Measurements from ENCODE around the gene PRKCG. TPM values are rescaled to one million over a fixed set of nuclear protein-coding genes. Genes with fewer than 3 reads are reported as not detected.
A peak's percentile ranks its signal among the peaks of the same experiment; 100 is the strongest.
"Not testable (repeated sequence)": the region's sequence is repeated elsewhere in the genome, so short reads cannot be mapped to it uniquely, and the experiment has no call there.

PRKCG gene
- under 1 TPM in 5 of 6 donors, not detected in 1; 0.16 to 0.38 (median 0.18) TPM for total RNA-seq
- polyA plus RNA-seq: 1 to 10 TPM in 1 of 2 donors, under 1 TPM in 1; 0.99 to 2.2 TPM

DNA sequence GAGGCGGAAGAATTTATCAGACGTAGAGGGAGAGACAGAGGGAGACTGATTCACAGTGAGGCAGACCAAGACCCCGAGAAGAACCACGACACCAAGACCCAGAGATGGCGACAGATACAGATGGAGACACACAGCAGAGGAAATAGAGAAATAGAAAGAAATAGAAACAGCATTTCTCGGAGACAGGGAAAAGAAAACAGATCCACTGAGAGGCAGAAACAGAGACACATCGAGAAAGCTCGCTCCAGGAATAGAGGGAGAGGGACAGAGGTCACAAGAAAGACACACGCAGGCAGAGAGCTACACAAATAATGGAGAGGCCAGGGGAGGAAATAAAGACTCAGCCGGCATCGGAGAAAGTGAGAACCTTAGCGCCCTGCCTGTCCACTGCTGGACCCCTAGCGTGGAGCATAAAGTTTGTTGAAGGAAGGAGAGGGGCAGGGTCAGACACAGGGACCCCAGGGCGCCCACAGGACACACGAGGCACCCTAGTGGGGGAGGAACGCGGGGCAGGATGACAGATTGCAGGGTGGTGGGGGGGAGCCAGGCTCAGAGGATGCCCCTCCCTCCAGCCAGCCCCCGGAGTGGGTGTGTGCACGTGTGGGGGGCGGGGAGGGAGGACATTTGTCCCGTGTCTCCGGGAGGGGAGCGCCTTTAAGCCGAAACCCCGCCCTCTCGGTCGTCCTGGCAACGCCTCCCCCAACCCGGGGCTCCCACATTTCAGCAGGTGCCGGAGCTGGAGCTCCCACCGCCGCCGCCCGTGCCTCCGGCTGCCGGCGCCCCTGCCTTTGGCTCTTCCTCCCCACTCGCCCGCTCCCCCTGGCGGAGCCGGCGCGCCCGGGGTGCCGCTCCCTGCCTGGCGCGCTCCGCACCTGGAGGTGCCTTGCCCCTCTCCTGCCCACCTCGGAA, at the start of gene PRKCG:
Gene PRKCG (plus strand): TSS at position 716 of the 909 bp plus-strand sequence. CDS start 298 bp downstream, outside the sequence.
- intact Hi-C loops (cut with DNase I): no loop called here
- Histone ChIP-seq H3K4me3 (peak within 1 kb of the TSS in 3 of 4 donors; percentile 20 to 39 (median 22)), H3K36me3 (no peaks in the 10 kb centered on the region), H3K27ac (no peak within 1 kb of the TSS), H3K27me3 (peaks cover 0 to 5% (median 0%) of the 10 kb centered on the region in 4 donors), H3K4me1 (peaks cover 0 to 5% (median 4%) of the 10 kb centered on the region in 3 donors), H3K9me3 (no peaks in the 10 kb centered on the region)
- WGBS, 2 donors: 2 to 3% methylated on average over 37 to 47 of the region's 49 CpGs
- no peak for FAIRE-seq
- ATAC-seq: peak; percentile 38 to 60 (median 49)
- DNase-seq: peak; percentile 27 to 83 (median 54)
- peak; percentile 18 to 32 (median 25) for TF ChIP-seq CTCF (IDR thresholded peaks at IDR 0.05)

GRCh38 chr19:53832861-53833260, 49.1 kb upstream of the PRKCG start:
- H3K27me3 ChIP-seq; ATAC-seq; FAIRE-seq; H3K9me3 ChIP-seq; intact Hi-C loops (cut with DNase I); H3K4me3 ChIP-seq; DNase-seq; H3K4me1 ChIP-seq; H3K36me3 ChIP-seq; H3K27ac ChIP-seq: not testable (repeated sequence)
- 10 to 15% methylated on average over 7 to 10 of the region's 13 CpGs for WGBS, 2 donors

DNA sequence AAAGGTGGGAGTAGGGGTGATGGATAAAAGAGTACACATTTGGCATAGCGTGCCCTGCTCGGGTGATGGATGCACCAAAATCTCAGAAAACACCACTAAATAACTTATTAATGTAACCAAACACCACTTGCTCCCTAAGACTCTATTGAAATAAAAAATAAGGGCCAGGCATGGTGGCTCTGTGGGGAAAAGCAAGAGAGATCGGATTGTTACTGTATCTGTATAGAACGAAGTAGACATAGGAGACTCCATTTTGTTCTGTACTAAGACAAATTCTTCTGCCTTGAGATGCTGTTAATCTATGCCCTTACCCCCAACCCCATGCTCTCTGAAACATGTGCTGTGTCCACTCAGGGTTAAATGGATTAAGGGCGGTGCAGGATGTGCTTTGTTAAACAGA, 43.6 kb upstream of the PRKCG start:
- intact Hi-C loops (cut with DNase I); DNase-seq: not testable (repeated sequence)

GRCh38 chr19:53840241-53840640, 41.8 kb upstream of the PRKCG start:
- WGBS, 2 donors: 73 to 90% methylated on average over 12 of the region's 12 CpGs
- not testable (repeated sequence) for ATAC-seq, H3K4me1 ChIP-seq

More for the DNA sequence above, 43.6 kb upstream of the PRKCG start:
- H3K27ac ChIP-seq, H3K36me3 ChIP-seq, H3K27me3 ChIP-seq, H3K4me3 ChIP-seq, ATAC-seq, H3K9me3 ChIP-seq, H3K4me1 ChIP-seq, FAIRE-seq: not testable (repeated sequence)
- 60 to 71% methylated on average over 5 of the region's 5 CpGs for WGBS, 2 donors

DNA sequence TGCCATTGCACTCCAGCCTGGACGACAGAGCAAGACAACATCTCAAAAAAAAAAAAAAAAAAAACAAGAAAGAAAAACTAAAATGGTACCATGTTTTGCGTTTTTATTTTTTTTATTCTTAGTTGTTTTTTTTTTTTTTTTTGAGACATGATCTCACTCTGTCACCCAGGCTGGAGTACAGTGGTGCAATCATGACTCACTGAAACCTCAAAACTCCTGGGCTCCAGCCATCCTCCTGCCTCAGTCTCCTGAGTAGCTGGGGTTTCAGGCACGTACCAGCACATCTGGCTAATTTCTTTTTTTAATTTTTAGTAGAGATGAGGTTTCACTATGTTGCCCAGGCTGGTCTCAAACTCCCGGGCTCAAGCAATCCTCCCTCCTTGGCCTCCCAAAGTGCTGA, 41.1 kb upstream of the PRKCG start:
- H3K27ac ChIP-seq, DNase-seq, H3K4me1 ChIP-seq, H3K9me3 ChIP-seq, H3K27me3 ChIP-seq, H3K36me3 ChIP-seq, FAIRE-seq, H3K4me3 ChIP-seq: not testable (repeated sequence)
- intact Hi-C loops (cut with DNase I): loop anchor here in 1 of 3 donors (5.0 kb wide), 1 partner anchor 181 kb away; no protein-coding TSS in a partner anchor
- peak in 2 of 4 donors; percentile 41 to 64 for ATAC-seq
- 56 to 81% methylated on average over 4 of the region's 4 CpGs for WGBS, 2 donors

More at GRCh38 chr19:53840241-53840640, 41.8 kb upstream of the PRKCG start:
- intact Hi-C loops (cut with DNase I): loop anchor here in 1 of 3 donors (5.0 kb wide), 1 partner anchor 182 kb away; no protein-coding TSS in a partner anchor
- H3K9me3 ChIP-seq, H3K27ac ChIP-seq, H3K36me3 ChIP-seq, H3K27me3 ChIP-seq, FAIRE-seq, DNase-seq, H3K4me3 ChIP-seq: not testable (repeated sequence)

- H3K4me3 ChIP-seq: no peak overlapping the region
- no peak overlapping the region for H3K27ac ChIP-seq
- intact Hi-C loops (cut with DNase I): loop anchor here in 1 of 3 donors (5.0 kb wide), 1 partner anchor 177 kb away; no protein-coding TSS in a partner anchor
- ATAC-seq (no peak), DNase-seq (no peak), FAIRE-seq (no peak)
- 73 to 77% methylated on average over 9 of the region's 9 CpGs for WGBS, 2 donors
- TF ChIP-seq CTCF (IDR thresholded peaks at IDR 0.05): no peak
- H3K9me3 ChIP-seq: no peaks in the 10 kb centered on the region
- H3K4me1 ChIP-seq: peaks cover 0 to 6% (median 0%) of the 10 kb centered on the region in 3 donors
- no peaks in the 10 kb centered on the region for H3K36me3 ChIP-seq
- no peaks in the 10 kb centered on the region for H3K27me3 ChIP-seq
Observed at GRCh38 chr19:53844849-53845246, 37.1 kb upstream of the PRKCG start.

All from pancreas (tissue), 10 donors.